Lower leg skin (tissue), 3 donors: ENCODE data around the gene CFDP1.

ENCODE experiments used
- CTCF ChIP-seq, 3 donors: fragments of 450-650 bp; IDR thresholded peaks; one replicate each; pipeline ENCODE4 v1.5.1; 2016; ENCODE audit warnings: antibody characterized with exemption in 3 of 3, mild to moderate bottlenecking in 3 of 3, moderate library complexity in 2 of 3
- POLR2A ChIP-seq, 2 donors: fragments of 450-650 bp; IDR thresholded peaks; one replicate each; pipeline ENCODE4 v1.6.1; 2016 to 2017; ENCODE audit warnings: antibody characterized with exemption in 2 of 2, mild to moderate bottlenecking in 1 of 2, moderate library complexity in 1 of 2

- no peak for TF ChIP-seq CTCF (IDR thresholded peaks at IDR 0.05)
- TF ChIP-seq POLR2A (IDR thresholded peaks at IDR 0.05): no peak
Observed at GRCh38 chr16:75458439-75458838, 25.1 kb upstream of the CFDP1 start.
